ENCODE data around the gene DRC3. TPM values are rescaled to one million over a fixed set of nuclear protein-coding genes. Genes with fewer than 3 reads are reported as not detected.
A peak's percentile ranks its signal among the peaks of the same experiment; 100 is the strongest.

DRC3 gene
- polyA plus RNA-seq, 1 donor (not counting 4 experiments of a cell fraction or from before 2014, with no cell fraction given), result 0.69 TPM

GRCh38 chr17:17971431-17972125, 1.1 kb upstream of the DRC3 start:
- H3K9ac ChIP-seq (ENCODE audit: control insufficient read depth, extremely low read depth, insufficient read depth, low read length), result peak overlapping the region; percentile 86
- peak overlapping the region; percentile 74 for H3K27ac ChIP-seq (ENCODE audit: control insufficient read depth, insufficient read depth, low read length)
- no peaks in the 10 kb centered on the region for H3K9me3 ChIP-seq (ENCODE audit: control insufficient read depth, low read depth, low read length)
- H2AFZ ChIP-seq (ENCODE audit: control insufficient read depth, low read length), result no peak overlapping the region
- DNase-seq (ENCODE audit: low read depth, low spot score), result no peak
- no peaks in the 10 kb centered on the region for H4K20me1 ChIP-seq (ENCODE audit: control insufficient read depth, extremely low read depth, insufficient read depth, low read length)
- peak overlapping the region; percentile 99 for H3K4me2 ChIP-seq (ENCODE audit: control insufficient read depth, extremely low read depth, insufficient read depth, low read depth, low read length)
- FAIRE-seq, result no peak
- TF ChIP-seq CTCF (optimal IDR thresholded peaks at IDR 0.05 in 1 of 3, IDR thresholded peaks at IDR 0.05 in 1 of 3, conservative IDR thresholded peaks at IDR 0.05 in 1 of 3; ENCODE audit: extremely low read depth in 1 of 3, insufficient read depth in 2 of 3, low read length in 3 of 3), result peak in 1 of 3 experiments; percentile 2
- no peak for TF ChIP-seq EZH2 (IDR thresholded peaks at IDR 0.05; ENCODE audit: low read length)
- peaks cover 54% of the 10 kb centered on the region for H3K79me2 ChIP-seq (ENCODE audit: control insufficient read depth, insufficient read depth, low read length)
- peak overlapping the region; percentile 78 to 88 (median 87) for H3K4me3 ChIP-seq (ENCODE audit: control insufficient read depth in 2 of 3, extremely low read depth in 1 of 3, insufficient read depth in 2 of 3, low read depth in 1 of 3, low read length in 3 of 3)
- peaks cover 3% of the 10 kb centered on the region for H3K9me1 ChIP-seq (ENCODE audit: control insufficient read depth, extremely low read depth, insufficient read depth, low read length)
- H3K4me1 ChIP-seq (ENCODE audit: control insufficient read depth, extremely low read depth, insufficient read depth, low read length), result peaks cover 23% of the 10 kb centered on the region
- dilution Hi-C loops (cut with MboI; ENCODE audit: extremely low pct_ligation_motif_present, low sequenced_read_pairs), result no loop called here
- H3K27me3 ChIP-seq (ENCODE audit: control insufficient read depth, extremely low read depth, insufficient read depth, low read length), result no peaks in the 10 kb centered on the region
- no peaks in the 10 kb centered on the region for H3K36me3 ChIP-seq (ENCODE audit: control insufficient read depth in 2 of 2, extremely low read depth in 1 of 2, insufficient read depth in 2 of 2, low read length in 2 of 2)

- H3K9me3 ChIP-seq (ENCODE audit: control insufficient read depth, low read depth, low read length), result no peaks in the 10 kb centered on the region
- no peaks in the 10 kb centered on the region for H3K27me3 ChIP-seq (ENCODE audit: control insufficient read depth, extremely low read depth, insufficient read depth, low read length)
- peaks cover 20% of the 10 kb centered on the region for H3K4me1 ChIP-seq (ENCODE audit: control insufficient read depth, extremely low read depth, insufficient read depth, low read length)
- peak overlapping the region; percentile 89 for H2AFZ ChIP-seq (ENCODE audit: control insufficient read depth, low read length)
- peak overlapping the region; percentile 87 for H3K4me2 ChIP-seq (ENCODE audit: control insufficient read depth, extremely low read depth, insufficient read depth, low read depth, low read length)
- H4K20me1 ChIP-seq (ENCODE audit: control insufficient read depth, extremely low read depth, insufficient read depth, low read length), result no peaks in the 10 kb centered on the region
- H3K9me1 ChIP-seq (ENCODE audit: control insufficient read depth, extremely low read depth, insufficient read depth, low read length), result peaks cover 3% of the 10 kb centered on the region
- no peaks in the 10 kb centered on the region for H3K36me3 ChIP-seq (ENCODE audit: control insufficient read depth in 2 of 2, extremely low read depth in 1 of 2, insufficient read depth in 2 of 2, low read length in 2 of 2)
- peak overlapping the region; percentile 75 for H3K27ac ChIP-seq (ENCODE audit: control insufficient read depth, insufficient read depth, low read length)
- peak overlapping the region; percentile 78 for H3K9ac ChIP-seq (ENCODE audit: control insufficient read depth, extremely low read depth, insufficient read depth, low read length)
- peaks cover 41% of the 10 kb centered on the region for H3K79me2 ChIP-seq (ENCODE audit: control insufficient read depth, insufficient read depth, low read length)
- dilution Hi-C loops (cut with MboI; ENCODE audit: extremely low pct_ligation_motif_present, low sequenced_read_pairs), result no loop called here
- no peak for FAIRE-seq
- no peak for TF ChIP-seq EZH2 (IDR thresholded peaks at IDR 0.05; ENCODE audit: low read length)
- TF ChIP-seq CTCF (optimal IDR thresholded peaks at IDR 0.05 in 1 of 3, IDR thresholded peaks at IDR 0.05 in 1 of 3, conservative IDR thresholded peaks at IDR 0.05 in 1 of 3; ENCODE audit: extremely low read depth in 1 of 3, insufficient read depth in 2 of 3, low read length in 3 of 3), result no peak
- no peak for DNase-seq (ENCODE audit: low read depth, low spot score)
- peak overlapping the region; percentile 42 to 80 (median 79) for H3K4me3 ChIP-seq (ENCODE audit: control insufficient read depth in 2 of 3, extremely low read depth in 1 of 3, insufficient read depth in 2 of 3, low read depth in 1 of 3, low read length in 3 of 3)
Measured at GRCh38 chr17:17972952-17973254, 241 bp downstream of the DRC3 start.
